Trophoblast cell (in vitro differentiated cells and primary cell): ENCODE data around the gene GUCA2A.

Experiments used
- DNase-seq, 2 donors: peaks; one replicate each; pipeline ENCODE4 v3.0.0-alpha.2; 2016
- H2AFZ ChIP-seq: 2 replicates; pipeline ENCODE4 v1.6.1; 2013; ENCODE audit warnings: low read length, moderate library complexity, mild to moderate bottlenecking; ENCODE audit not compliant: insufficient read depth, poor library complexity
- H2AK5ac ChIP-seq: 2 replicates; pipeline ENCODE4 v1.6.1; 2013; ENCODE audit warnings: mild to moderate bottlenecking, low read length
- H2BK120ac ChIP-seq: 2 replicates; pipeline ENCODE4 v1.6.1; 2013; ENCODE audit warnings: low read length, mild to moderate bottlenecking, moderate library complexity; ENCODE audit not compliant: insufficient read depth, poor library complexity
- H2BK12ac ChIP-seq: 2 replicates; pipeline ENCODE4 v1.6.1; 2013; ENCODE audit warnings: mild to moderate bottlenecking, low read length, moderate library complexity
- H2BK5ac ChIP-seq: 2 replicates; pipeline ENCODE4 v1.6.1; 2013; ENCODE audit warnings: low read length, low read depth, moderate library complexity, mild to moderate bottlenecking; ENCODE audit not compliant: poor library complexity
- H3K14ac ChIP-seq: 2 replicates; pipeline ENCODE4 v1.6.1; 2013; ENCODE audit warnings: mild to moderate bottlenecking, low read length
- H3K18ac ChIP-seq: 2 replicates; pipeline ENCODE4 v1.6.1; 2013; ENCODE audit warnings: mild to moderate bottlenecking, low read length
- H3K23ac ChIP-seq: 2 replicates; pipeline ENCODE4 v1.6.1; 2013; ENCODE audit warnings: low read length
- H3K27ac ChIP-seq: 2 replicates; pipeline ENCODE4 v1.5.1; 2013; ENCODE audit warnings: low read depth, mild to moderate bottlenecking, inconsistent platforms, low read length, moderate library complexity
- H3K27me3 ChIP-seq: 2 replicates; pipeline ENCODE4 v1.6.1; 2013; ENCODE audit warnings: inconsistent platforms, mild to moderate bottlenecking, low read length, moderate library complexity; ENCODE audit not compliant: insufficient read depth
- H3K36me3 ChIP-seq, 2 experiments: 1 replicate in 1 of 2; 2 replicates in 1 of 2; pipeline ENCODE4 v1.6.1; 2013; ENCODE audit warnings: low read length in 2 of 2, mild to moderate bottlenecking in 2 of 2, moderate library complexity in 1 of 2; ENCODE audit not compliant: insufficient read depth in 2 of 2, control insufficient read depth in 1 of 2
- H3K4ac ChIP-seq: 2 replicates; pipeline ENCODE4 v1.6.1; 2013; ENCODE audit warnings: low read depth, mild to moderate bottlenecking, low read length, moderate library complexity
- H3K4me1 ChIP-seq, 2 experiments: 1 replicate in 1 of 2; 2 replicates in 1 of 2; pipeline ENCODE4 v1.6.1; 2013; ENCODE audit warnings: low read length in 2 of 2, mild to moderate bottlenecking in 2 of 2, moderate library complexity in 1 of 2; ENCODE audit not compliant: insufficient read depth in 2 of 2, control insufficient read depth in 1 of 2
- H3K4me2 ChIP-seq: 2 replicates; pipeline ENCODE4 v1.6.1; 2013; ENCODE audit warnings: inconsistent platforms, mild to moderate bottlenecking, low read length, moderate library complexity
- H3K4me3 ChIP-seq: 2 replicates; pipeline ENCODE4 v1.5.1; 2013; ENCODE audit warnings: mild to moderate bottlenecking, low read depth, low read length, inconsistent platforms
- H3K79me1 ChIP-seq: one replicate; pipeline ENCODE4 v1.6.1; 2013; ENCODE audit warnings: low read length
- H3K79me2 ChIP-seq: 2 replicates; pipeline ENCODE4 v1.6.1; 2013; ENCODE audit warnings: low read length, mild to moderate bottlenecking; ENCODE audit not compliant: control insufficient read depth, insufficient read depth, poor library complexity
- H3K9ac ChIP-seq: 2 replicates; pipeline ENCODE4 v1.6.1; 2013; ENCODE audit warnings: mild to moderate bottlenecking, low read length
- H3K9me3 ChIP-seq: 2 replicates; pipeline ENCODE4 v1.6.1; 2013; ENCODE audit warnings: low read depth, mild to moderate bottlenecking, control low read depth, inconsistent platforms, low read length; ENCODE audit not compliant: insufficient read depth
- H4K12ac ChIP-seq: 2 replicates; pipeline ENCODE4 v1.6.1; 2013; ENCODE audit warnings: low read depth, mild to moderate bottlenecking, low read length, moderate library complexity
- H4K8ac ChIP-seq: 2 replicates; pipeline ENCODE4 v1.6.1; 2013; ENCODE audit warnings: low read depth, mild to moderate bottlenecking, low read length, moderate library complexity
- H4K91ac ChIP-seq: one replicate; pipeline ENCODE4 v1.6.1; 2013; ENCODE audit warnings: low read depth, mild to moderate bottlenecking, low read length, moderate library complexity
- WGBS: extraction: QIAGEN DNeasy Blood & Tissue Kit; methylation state at CpG from one replicate; pipeline ENCODE4 v1.1.7; 2013; ENCODE audit warnings: missing lambda C conversion rate; ENCODE audit not compliant: insufficient read length, insufficient coverage; ENCODE audit errors: extremely low coverage; 5-methylcytosine and 5-hydroxymethylcytosine counted together

GUCA2A gene

DNA sequence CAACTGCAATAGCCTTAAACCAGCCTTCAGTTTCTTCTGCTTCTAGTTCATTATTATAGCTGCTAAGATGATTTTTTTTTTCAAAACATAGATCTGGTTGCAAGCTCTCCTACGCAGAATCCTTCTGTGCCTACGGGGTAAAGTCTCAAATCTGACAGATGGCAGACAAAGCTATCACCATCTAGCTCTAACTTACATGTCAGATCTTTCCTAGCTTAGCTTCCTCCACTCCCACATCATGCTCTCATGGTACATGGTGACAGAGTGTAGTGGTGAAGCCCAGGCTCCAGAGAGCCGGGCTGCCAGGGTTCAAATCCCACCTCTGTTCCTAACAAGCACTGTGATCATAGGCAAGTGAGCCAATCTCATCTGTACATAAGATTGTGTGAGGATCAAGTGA, 35.6 kb downstream of the GUCA2A start:
- no peak overlapping the region for H3K14ac ChIP-seq
- H2BK120ac ChIP-seq, result no peak overlapping the region
- H4K91ac ChIP-seq, result no peak overlapping the region
- no peak overlapping the region for H3K4me3 ChIP-seq
- H2AK5ac ChIP-seq, result no peak overlapping the region
- no peaks in the 10 kb centered on the region for H3K9me3 ChIP-seq
- no peak overlapping the region for H3K4ac ChIP-seq
- H2BK12ac ChIP-seq, result no peak overlapping the region
- H3K23ac ChIP-seq, result no peak overlapping the region
- no peak overlapping the region for H4K8ac ChIP-seq
- no peak for DNase-seq
- no peaks in the 10 kb centered on the region for H3K36me3 ChIP-seq
- H3K79me1 ChIP-seq, result no peaks in the 10 kb centered on the region
- H3K4me1 ChIP-seq, result peaks cover 0 to 6% of the 10 kb centered on the region in 2 experiments
- H3K27ac ChIP-seq, result no peak overlapping the region
- H2BK5ac ChIP-seq, result no peak overlapping the region
- H4K12ac ChIP-seq, result no peak overlapping the region
- no peak overlapping the region for H3K9ac ChIP-seq
- no CpG with 5 or more reads among the region's 3 CpGs for WGBS
- no peak overlapping the region for H3K4me2 ChIP-seq
- no peak overlapping the region for H2AFZ ChIP-seq
- H3K79me2 ChIP-seq, result no peaks in the 10 kb centered on the region
- no peaks in the 10 kb centered on the region for H3K27me3 ChIP-seq
- H3K18ac ChIP-seq, result no peak overlapping the region

DNA sequence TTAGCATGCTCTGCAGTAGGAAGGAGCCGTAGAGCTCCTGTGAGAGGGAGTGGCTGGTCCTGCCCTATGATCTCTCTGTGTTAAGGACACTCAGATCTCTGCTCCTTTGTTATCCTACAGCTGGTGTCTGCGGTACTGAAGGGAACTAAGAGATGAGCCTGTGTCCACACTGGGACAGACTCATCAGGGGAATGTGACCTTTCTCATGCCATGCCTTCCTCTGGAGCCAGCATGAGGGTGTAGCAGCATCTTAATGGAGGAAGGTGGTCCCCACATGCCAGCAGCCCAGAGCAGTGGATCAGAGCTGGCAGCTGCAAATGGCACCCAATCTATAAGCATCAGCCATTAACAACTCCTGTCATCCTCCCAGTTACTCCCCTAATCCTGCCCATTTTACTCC, 36.0 kb downstream of the GUCA2A start:
- no peaks in the 10 kb centered on the region for H3K27me3 ChIP-seq
- H3K79me2 ChIP-seq, result no peaks in the 10 kb centered on the region
- no peak overlapping the region for H2AK5ac ChIP-seq
- no peak overlapping the region for H3K14ac ChIP-seq
- no peak overlapping the region for H2BK120ac ChIP-seq
- no peak overlapping the region for H3K23ac ChIP-seq
- H3K36me3 ChIP-seq, result no peaks in the 10 kb centered on the region
- H3K18ac ChIP-seq, result no peak overlapping the region
- no peak overlapping the region for H3K9ac ChIP-seq
- no peak overlapping the region for H4K91ac ChIP-seq
- no peak overlapping the region for H4K12ac ChIP-seq
- H3K4ac ChIP-seq, result no peak overlapping the region
- no peaks in the 10 kb centered on the region for H3K9me3 ChIP-seq
- H2BK5ac ChIP-seq, result no peak overlapping the region
- no peak overlapping the region for H3K27ac ChIP-seq
- peak in 1 of 2 donors; percentile 51 for DNase-seq
- H4K8ac ChIP-seq, result no peak overlapping the region
- peaks cover 0 to 6% of the 10 kb centered on the region in 2 experiments for H3K4me1 ChIP-seq
- H2BK12ac ChIP-seq, result no peak overlapping the region
- H3K4me3 ChIP-seq, result no peak overlapping the region
- H3K79me1 ChIP-seq, result no peaks in the 10 kb centered on the region
- H3K4me2 ChIP-seq, result no peak overlapping the region
- no CpG with 5 or more reads among the region's 2 CpGs for WGBS
- H2AFZ ChIP-seq, result no peak overlapping the region

DNA sequence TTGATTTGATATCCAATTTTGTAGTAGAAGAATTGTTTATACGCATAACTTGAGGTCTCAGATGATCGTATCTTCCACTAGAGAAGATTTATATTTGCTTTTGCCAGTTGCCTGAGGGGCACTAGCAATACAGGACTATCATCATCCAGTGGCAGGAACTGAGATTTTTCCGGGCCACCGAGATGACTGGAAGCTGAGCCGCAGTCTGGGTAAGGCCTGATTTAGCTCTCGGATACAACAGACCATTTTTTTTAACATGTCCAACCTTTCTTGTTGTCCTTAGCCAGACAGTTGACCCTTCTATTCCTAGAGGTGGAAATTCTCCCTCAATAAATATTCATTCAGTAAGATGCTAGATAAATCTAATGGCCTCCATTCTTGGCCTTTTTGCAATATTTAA, 36.8 kb downstream of the GUCA2A start:
- Histone ChIP-seq H3K9ac (no peak overlapping the region), H4K12ac (no peak overlapping the region), H2BK120ac (no peak overlapping the region), H2AFZ (no peak overlapping the region), H4K91ac (no peak overlapping the region), H3K14ac (no peak overlapping the region), H3K4me3 (no peak overlapping the region), H2BK12ac (no peak overlapping the region), H4K8ac (no peak overlapping the region), H3K4me1 (peaks cover 0 to 6% of the 10 kb centered on the region in 2 experiments), H2BK5ac (no peak overlapping the region), H3K9me3 (no peaks in the 10 kb centered on the region), H2AK5ac (no peak overlapping the region), H3K4me2 (no peak overlapping the region), H3K27ac (no peak overlapping the region), H3K79me1 (no peaks in the 10 kb centered on the region), H3K18ac (no peak overlapping the region), H3K36me3 (no peaks in the 10 kb centered on the region), H3K4ac (no peak overlapping the region), H3K79me2 (no peaks in the 10 kb centered on the region), H3K27me3 (no peaks in the 10 kb centered on the region), H3K23ac (no peak overlapping the region)
- WGBS, result no CpG with 5 or more reads among the region's 6 CpGs
- DNase-seq, result no peak

DNA sequence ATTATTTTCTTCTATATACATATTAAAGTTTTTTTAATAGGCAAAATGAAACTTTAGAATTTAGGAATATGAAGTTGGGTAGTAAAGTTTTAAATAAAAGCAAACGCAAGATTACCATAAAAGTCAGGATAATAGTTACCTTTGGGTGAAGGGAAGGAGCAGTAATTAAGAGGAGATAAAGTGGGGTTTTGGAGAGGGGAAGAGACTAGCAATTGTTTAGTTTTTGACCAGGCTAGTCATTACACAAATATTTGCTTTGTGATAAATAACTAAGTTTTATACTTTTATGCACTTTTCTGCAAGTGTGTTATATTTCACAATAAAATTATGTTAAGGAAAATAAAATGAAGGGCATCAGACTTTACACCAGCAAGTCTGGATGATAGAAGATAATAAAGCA, 39.0 kb downstream of the GUCA2A start:
- no peak overlapping the region for H2AK5ac ChIP-seq
- H3K4me1 ChIP-seq, result peaks cover 0 to 6% of the 10 kb centered on the region in 2 experiments
- no peaks in the 10 kb centered on the region for H3K9me3 ChIP-seq
- no peak overlapping the region for H2BK12ac ChIP-seq
- H2BK5ac ChIP-seq, result no peak overlapping the region
- no peak overlapping the region for H3K4me3 ChIP-seq
- no peak overlapping the region for H3K4me2 ChIP-seq
- no peaks in the 10 kb centered on the region for H3K36me3 ChIP-seq
- H2BK120ac ChIP-seq, result no peak overlapping the region
- H3K79me1 ChIP-seq, result no peaks in the 10 kb centered on the region
- H2AFZ ChIP-seq, result no peak overlapping the region
- no peak overlapping the region for H4K91ac ChIP-seq
- no peak overlapping the region for H3K14ac ChIP-seq
- 100% methylated on average over 1 of the region's 1 CpG for WGBS
- no peaks in the 10 kb centered on the region for H3K27me3 ChIP-seq
- no peak overlapping the region for H4K12ac ChIP-seq
- no peak overlapping the region for H3K23ac ChIP-seq
- H3K4ac ChIP-seq, result no peak overlapping the region
- H3K79me2 ChIP-seq, result no peaks in the 10 kb centered on the region
- no peak overlapping the region for H4K8ac ChIP-seq
- no peak overlapping the region for H3K27ac ChIP-seq
- DNase-seq, result no peak
- H3K18ac ChIP-seq, result no peak overlapping the region
- no peak overlapping the region for H3K9ac ChIP-seq
